ENCODE measurements around the gene CHRNA1.

The CHRNA1 gene

GRCh38 chr2:174781298-174781697 is 17.0 kb upstream of the CHRNA1 start:
- no peak for DNase-seq

- no peak for DNase-seq
Measured at GRCh38 chr2:174780856-174781255, 16.6 kb upstream of the CHRNA1 start.

GRCh38 chr2:174780191-174780840 is 16.0 kb upstream of the CHRNA1 start:
- no peak for DNase-seq

- DNase-seq: no peak
Measured at GRCh38 chr2:174779361-174779928, 15.2 kb upstream of the CHRNA1 start.

DNA sequence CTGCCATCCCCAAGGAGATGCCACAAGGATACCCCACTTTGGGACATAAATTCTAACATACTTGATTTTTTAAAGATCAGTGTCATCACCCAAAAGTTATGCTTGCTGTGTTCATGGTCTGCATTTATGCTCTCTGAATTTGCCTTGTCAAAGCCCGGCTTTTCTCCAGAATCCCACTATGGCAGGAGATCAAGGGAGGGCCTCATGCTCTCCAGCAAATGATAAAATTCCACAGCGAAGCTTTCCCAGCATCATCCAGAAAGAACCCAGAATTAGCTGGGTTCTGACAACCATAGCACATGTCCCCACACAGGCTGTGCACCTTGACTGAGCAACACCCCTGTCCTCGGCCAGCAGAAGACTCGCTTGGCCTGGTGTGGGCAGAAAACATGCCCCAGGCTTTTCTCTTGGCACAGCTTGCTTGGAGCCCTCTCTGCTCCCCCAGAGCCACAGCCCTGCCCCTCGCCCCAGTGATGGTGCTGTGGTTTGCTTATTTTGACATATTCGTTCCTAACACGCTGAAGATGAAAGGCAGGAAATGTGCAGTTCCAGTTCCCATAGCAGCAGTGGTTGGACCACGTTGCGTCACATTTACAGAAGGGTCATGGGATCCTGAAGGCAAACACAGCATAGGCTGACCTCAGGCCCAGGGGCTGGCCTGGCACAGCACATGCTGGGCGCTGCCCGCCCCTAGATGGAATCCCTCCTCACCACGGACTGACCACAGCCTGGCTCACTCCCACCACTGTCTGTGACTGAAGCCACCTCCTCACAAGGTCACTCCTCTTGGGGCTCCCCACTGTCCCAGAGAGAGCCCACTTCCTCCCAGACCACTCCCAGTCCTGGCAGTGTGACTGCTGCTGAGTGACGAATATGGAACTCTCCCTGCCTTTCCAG is 14.1 kb upstream of the CHRNA1 start:
- DNase-seq: peak; percentile 79 to 81

DNA sequence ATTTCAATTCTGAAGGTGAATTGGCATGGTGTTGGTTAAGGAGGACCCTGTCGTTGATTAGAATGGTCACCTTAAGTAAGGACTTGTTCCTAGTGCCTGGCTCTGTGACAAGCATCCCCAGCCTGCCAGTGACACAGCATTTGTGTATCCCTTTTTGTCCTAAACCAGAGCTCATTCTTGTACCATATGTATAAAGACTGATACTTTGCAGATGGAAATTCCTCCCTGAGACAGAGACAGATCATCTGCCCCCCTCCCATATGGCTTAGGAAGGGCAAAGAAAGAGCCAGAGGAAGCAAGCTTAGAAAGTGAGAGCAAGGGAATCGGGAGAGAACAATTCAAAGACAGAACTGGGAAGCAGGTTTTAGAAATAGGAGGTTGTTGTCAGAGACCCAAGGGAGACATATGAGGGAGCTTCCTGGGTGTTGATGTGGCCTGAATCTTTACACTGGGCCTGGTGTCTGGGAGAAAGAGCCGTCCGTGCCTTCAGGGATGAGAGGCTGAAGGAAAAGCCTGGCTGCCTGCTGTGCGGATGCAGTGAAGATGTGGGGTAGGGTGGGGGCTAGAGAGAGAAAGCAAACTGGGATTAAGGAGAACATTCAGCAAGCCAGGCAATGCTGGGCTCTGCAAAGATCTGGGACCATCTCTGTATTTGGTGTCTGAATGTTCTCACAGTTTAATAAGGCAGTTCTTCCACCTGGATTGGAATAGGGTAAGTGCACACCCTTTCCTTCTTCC is 13.2 kb upstream of the CHRNA1 start:
- no peak for DNase-seq

- no peak for DNase-seq
Measured at GRCh38 chr2:174776675-174777074, 12.4 kb upstream of the CHRNA1 start.

DNA sequence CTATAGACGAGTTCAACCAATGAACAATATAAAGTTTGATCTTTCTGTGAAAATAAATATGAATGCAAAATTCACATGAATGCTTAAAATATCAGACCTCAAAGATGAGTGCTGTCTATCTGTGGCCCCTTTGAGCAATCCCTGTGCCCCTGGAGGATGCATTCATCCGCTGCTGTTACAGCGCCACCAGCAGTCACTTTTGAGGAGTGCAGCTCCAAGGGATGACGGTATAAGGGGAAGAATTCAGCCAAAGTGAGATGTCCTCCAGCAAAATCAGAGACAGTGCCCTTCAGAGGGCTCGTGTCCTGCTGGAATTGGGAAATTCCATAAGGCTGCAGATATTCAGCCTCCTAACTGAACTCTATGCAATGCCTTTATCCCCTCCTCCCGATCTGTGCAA is 12.0 kb upstream of the CHRNA1 start:
- peak; percentile 51 to 55 for DNase-seq

GRCh38 chr2:174775571-174775980 is 11.3 kb upstream of the CHRNA1 start:
- no peak for DNase-seq

- DNase-seq: no peak
Measured at GRCh38 chr2:174774886-174775285, 10.6 kb upstream of the CHRNA1 start.

GRCh38 chr2:174773215-174773614 is 8.9 kb upstream of the CHRNA1 start:
- DNase-seq: no peak

GRCh38 chr2:174772472-174772801 is 8.2 kb upstream of the CHRNA1 start:
- DNase-seq: no peak

GRCh38 chr2:174771631-174772471 is 7.6 kb upstream of the CHRNA1 start:
- DNase-seq: peak; percentile 69 to 70

- no peak for DNase-seq
Measured at GRCh38 chr2:174771136-174771535, 6.9 kb upstream of the CHRNA1 start.

DNA sequence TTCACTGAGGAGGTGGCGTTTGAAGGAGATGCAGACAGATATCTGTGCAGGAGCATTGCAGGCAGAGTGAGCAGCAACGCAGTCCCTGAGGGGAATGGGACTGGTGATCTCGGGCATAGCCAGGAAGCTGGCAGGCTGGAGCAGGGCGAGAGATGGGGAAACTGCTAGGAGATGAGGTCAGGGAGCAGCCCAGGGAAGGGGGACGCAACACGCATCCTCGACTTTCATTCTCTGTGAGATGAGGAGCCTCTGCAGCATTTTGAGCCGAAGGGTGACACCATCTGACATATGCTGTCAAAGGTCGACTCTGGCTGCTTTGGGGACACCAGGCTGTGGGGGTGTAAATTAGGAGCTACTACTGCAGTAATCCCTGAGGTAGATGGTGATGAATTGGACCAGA is 4.3 kb upstream of the CHRNA1 start:
- no peak for DNase-seq

- no peak for DNase-seq
Measured at GRCh38 chr2:174766271-174766670, 2.0 kb upstream of the CHRNA1 start.

GRCh38 chr2:174765576-174765975 is 1.3 kb upstream of the CHRNA1 start:
- DNase-seq: no peak

DNA sequence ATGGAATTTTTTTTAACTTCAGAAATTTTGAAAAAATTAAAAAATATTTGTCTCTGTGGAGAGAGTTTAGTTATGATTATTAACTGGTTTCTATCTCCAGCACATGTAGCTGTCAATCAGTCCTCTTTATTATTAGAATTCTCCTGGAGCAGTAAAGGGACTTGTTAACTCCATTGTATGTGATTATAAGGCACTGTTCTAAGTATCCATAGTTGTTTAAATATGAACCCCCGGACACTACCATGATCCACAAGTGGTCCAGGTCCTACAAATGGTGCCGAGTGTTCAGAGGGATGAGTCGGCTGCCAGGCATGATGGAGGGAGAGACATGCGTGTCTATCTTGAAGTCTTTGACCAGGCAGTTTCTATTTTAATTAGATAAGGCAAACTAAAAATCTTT is 492 bp downstream of the CHRNA1 start:
- no peak for DNase-seq

GRCh38 chr2:174762464-174762863 is 1.8 kb downstream of the CHRNA1 start:
- no peak for DNase-seq

- DNase-seq: no peak
Measured at GRCh38 chr2:174761837-174762236, 2.4 kb downstream of the CHRNA1 start.

- no peak for DNase-seq
Measured at GRCh38 chr2:174760845-174761473, 3.3 kb downstream of the CHRNA1 start.
